ENCODE measurements around the gene TMEM132C. TPM values are rescaled to one million over a fixed set of nuclear protein-coding genes. Genes with fewer than 3 reads are reported as not detected.

TMEM132C gene
- polyA plus RNA-seq, 1 experiment, result not detected

DNA sequence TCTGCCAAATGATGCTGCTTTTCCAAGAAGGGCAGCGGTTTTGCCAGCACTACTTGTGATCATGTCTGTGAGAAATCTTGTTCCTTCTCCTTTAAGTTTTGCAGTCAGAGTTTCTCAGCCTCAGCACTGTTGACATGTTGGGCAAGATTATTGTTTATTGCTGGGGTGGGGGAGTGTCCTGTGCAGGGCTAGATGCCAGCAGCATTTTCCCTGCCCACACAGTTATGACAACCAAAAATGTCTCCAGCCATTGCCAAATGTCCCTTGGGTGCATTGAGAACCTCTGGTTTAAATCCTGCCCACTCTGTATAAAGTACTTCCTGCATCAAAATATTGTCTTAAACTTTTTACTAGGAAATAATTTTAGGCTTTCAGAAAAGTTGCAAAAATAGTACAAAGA is 20.0 kb downstream of the TMEM132C start:
- DNase-seq (ENCODE audit: low read depth, low spot score), result no peak
- Histone ChIP-seq H3K27ac (ENCODE audit: low read depth, low read length) (no peak overlapping the region), H3K9me3 (ENCODE audit: control insufficient read depth, insufficient read depth, low read length) (peaks cover 45% of the 10 kb centered on the region), H3K4me3 (ENCODE audit: low read depth, low read length) (no peak overlapping the region), H3K27me3 (ENCODE audit: control insufficient read depth, insufficient read depth, low read length) (no peaks in the 10 kb centered on the region)
- POLR2A ChIA-PET, result no interaction called here
- TF ChIP-seq, protein P1, sequence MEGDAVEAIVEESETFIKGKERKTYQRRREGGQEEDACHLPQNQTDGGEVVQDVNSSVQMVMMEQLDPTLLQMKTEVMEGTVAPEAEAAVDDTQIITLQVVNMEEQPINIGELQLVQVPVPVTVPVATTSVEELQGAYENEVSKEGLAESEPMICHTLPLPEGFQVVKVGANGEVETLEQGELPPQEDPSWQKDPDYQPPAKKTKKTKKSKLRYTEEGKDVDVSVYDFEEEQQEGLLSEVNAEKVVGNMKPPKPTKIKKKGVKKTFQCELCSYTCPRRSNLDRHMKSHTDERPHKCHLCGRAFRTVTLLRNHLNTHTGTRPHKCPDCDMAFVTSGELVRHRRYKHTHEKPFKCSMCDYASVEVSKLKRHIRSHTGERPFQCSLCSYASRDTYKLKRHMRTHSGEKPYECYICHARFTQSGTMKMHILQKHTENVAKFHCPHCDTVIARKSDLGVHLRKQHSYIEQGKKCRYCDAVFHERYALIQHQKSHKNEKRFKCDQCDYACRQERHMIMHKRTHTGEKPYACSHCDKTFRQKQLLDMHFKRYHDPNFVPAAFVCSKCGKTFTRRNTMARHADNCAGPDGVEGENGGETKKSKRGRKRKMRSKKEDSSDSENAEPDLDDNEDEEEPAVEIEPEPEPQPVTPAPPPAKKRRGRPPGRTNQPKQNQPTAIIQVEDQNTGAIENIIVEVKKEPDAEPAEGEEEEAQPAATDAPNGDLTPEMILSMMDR (IDR thresholded peaks at IDR 0.05; ENCODE audit: low read depth, low read length), result no peak
- CTCF ChIA-PET, result no interaction called here

DNA sequence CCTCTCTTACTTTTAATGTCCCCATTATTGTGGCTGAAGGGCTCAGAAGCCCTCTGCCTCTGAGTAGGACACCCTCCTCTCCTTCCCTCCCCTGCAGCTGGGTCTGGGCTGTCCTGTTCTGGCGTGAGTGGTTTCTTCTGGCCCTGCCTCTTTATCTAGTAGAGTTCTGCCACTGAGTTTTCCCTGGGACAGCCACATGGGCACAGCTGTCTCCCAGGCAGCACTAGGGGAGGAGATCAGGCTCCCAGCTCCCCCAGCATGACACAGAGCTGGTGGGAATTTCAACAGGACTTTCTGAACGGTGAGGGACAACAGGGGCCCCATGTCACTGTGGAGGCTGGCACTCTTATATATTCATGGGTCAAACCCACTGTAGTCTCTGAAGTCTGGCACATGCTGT is 21.4 kb downstream of the TMEM132C start:
- TF ChIP-seq, protein P1 (IDR thresholded peaks at IDR 0.05; ENCODE audit: low read depth, low read length), result no peak
- DNase-seq (ENCODE audit: low read depth, low spot score), result no peak
- Histone ChIP-seq H3K9me3 (ENCODE audit: control insufficient read depth, insufficient read depth, low read length) (peaks cover 40% of the 10 kb centered on the region), H3K27ac (ENCODE audit: low read depth, low read length) (no peak overlapping the region), H3K27me3 (ENCODE audit: control insufficient read depth, insufficient read depth, low read length) (no peaks in the 10 kb centered on the region), H3K4me3 (ENCODE audit: low read depth, low read length) (no peak overlapping the region)
- ChIA-PET POLR2A (no interaction called here), CTCF (no interaction called here)

DNA sequence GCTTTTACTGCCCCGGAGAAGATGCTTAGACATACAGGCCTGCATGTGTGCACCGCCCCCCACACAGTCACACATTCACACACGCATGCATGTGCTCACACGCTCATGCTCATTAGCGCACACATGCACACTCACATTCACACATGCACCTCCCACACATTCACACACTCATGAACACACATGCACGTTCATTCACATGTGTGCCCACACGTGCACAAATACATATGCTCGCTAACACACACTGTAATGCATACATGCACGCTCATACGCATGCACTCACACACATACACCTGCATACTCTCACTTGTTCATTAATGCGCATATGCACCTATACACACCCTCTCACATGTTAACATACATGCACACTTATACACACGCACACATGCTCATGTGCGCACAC is 21.9 kb downstream of the TMEM132C start:
- POLR2A ChIA-PET, result no interaction called here
- TF ChIP-seq, protein P1 (IDR thresholded peaks at IDR 0.05; ENCODE audit: low read depth, low read length), result no peak
- no peak overlapping the region for H3K27ac ChIP-seq (ENCODE audit: low read depth, low read length)
- no peak for DNase-seq (ENCODE audit: low read depth, low spot score)
- H3K9me3 ChIP-seq (ENCODE audit: control insufficient read depth, insufficient read depth, low read length), result peaks cover 36% of the 10 kb centered on the region
- CTCF ChIA-PET, result no interaction called here
- no peaks in the 10 kb centered on the region for H3K27me3 ChIP-seq (ENCODE audit: control insufficient read depth, insufficient read depth, low read length)
- no peak overlapping the region for H3K4me3 ChIP-seq (ENCODE audit: low read depth, low read length)

DNA sequence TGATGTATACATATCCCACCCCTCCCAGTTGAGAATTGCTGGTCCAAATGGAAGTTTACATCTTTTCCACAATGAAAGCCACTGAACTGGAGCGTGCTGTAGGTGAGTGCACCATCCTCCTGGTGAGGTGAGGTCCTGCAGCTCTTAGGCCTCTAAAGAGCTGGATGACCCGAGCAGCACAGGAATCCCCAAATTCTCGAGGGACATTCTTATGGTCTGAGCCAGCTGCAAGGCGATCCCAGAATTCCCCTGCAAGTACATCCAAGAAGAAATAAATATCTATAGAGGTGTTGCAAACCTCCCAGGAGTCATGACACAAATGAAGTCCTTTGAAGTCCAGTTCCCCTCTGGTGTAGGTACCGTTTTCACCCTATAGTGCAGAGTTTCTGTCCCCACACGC is 24.0 kb downstream of the TMEM132C start:
- no peak overlapping the region for H3K27ac ChIP-seq (ENCODE audit: low read depth, low read length)
- TF ChIP-seq, protein P1 (IDR thresholded peaks at IDR 0.05; ENCODE audit: low read depth, low read length), result no peak
- H3K27me3 ChIP-seq (ENCODE audit: control insufficient read depth, insufficient read depth, low read length), result no peaks in the 10 kb centered on the region
- H3K4me3 ChIP-seq (ENCODE audit: low read depth, low read length), result no peak overlapping the region
- H3K9me3 ChIP-seq (ENCODE audit: control insufficient read depth, insufficient read depth, low read length), result peaks cover 40% of the 10 kb centered on the region
- ChIA-PET POLR2A (no interaction called here), CTCF (no interaction called here)
- DNase-seq (ENCODE audit: low read depth, low spot score), result no peak

DNA sequence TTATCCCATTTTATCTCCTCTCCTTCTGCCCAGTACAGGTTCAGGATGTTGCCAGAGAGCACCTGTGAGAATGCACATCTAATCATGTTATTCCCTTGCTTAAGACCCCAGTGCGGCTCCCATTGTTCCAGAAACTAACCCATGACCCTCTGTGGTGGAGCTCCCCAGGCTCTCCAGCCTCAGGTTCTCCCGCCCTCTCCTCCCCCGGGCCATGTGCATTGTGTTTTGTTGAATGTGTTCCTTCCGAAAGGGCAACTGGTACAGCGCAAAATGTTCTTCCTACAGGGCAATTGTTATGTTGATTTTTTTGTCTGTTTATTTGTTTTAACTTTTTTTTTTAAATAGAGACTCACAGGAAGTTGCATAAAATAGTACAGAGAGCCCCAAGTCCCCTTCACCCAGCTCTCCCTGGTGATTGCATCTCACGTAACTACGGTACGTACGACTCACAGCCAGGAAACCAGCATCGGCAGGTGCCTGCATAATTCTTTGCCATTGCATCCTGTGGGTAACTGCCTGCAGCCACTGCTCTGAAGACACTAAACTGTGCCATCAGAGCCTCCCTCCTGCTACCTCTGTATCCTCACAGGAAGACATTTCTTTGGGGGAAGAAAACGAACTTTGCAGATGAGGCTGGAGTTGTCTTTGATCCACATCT is 31.2 kb downstream of the TMEM132C start:
- no peak for DNase-seq (ENCODE audit: low read depth, low spot score)
- H3K4me3 ChIP-seq (ENCODE audit: low read depth, low read length), result no peak overlapping the region
- H3K27ac ChIP-seq (ENCODE audit: low read depth, low read length), result no peak overlapping the region
- CTCF ChIA-PET, result no interaction called here
- POLR2A ChIA-PET, result no interaction called here
- peaks cover 39% of the 10 kb centered on the region; the same call in 1 of the 2 replicates for H3K9me3 ChIP-seq (ENCODE audit: control insufficient read depth, insufficient read depth, low read length)
- H3K27me3 ChIP-seq (ENCODE audit: control insufficient read depth, insufficient read depth, low read length), result no peaks in the 10 kb centered on the region
- TF ChIP-seq, protein P1 (IDR thresholded peaks at IDR 0.05; ENCODE audit: low read depth, low read length), result no peak

All from AG04450 (cell line).